NCI-H524 (cell line): ENCODE results near the gene TTLL10.

Experiments
- DNase-seq, 2 experiments: peaks; one replicate each; lab custom pipeline; 2025; lab: John Stamatoyannopoulos, UW

The TTLL10 gene

GRCh38 chr1:1173793-1174415, at the start of gene TTLL10:
Gene TTLL10, plus strand, starts transcription at chr1:1173880. Its CDS starts 5,336 bp downstream, at chr1:1179216.
- DNase-seq = no peak

- no peak for DNase-seq
These were observed 49.2 kb upstream of the TTLL10 start for GRCh38 chr1:1124508-1124785.

- DNase-seq = no peak
These were observed 48.7 kb upstream of the TTLL10 start for GRCh38 chr1:1124786-1125642.

GRCh38 chr1:1125945-1126344, 47.7 kb upstream of the TTLL10 start:
- DNase-seq = no peak

- DNase-seq = no peak
These were observed 45.9 kb upstream of the TTLL10 start for GRCh38 chr1:1127551-1128451.

- no peak for DNase-seq
These were observed 45.1 kb upstream of the TTLL10 start for GRCh38 chr1:1128454-1129139.

GRCh38 chr1:1129381-1129821, 44.3 kb upstream of the TTLL10 start:
- DNase-seq = no peak

GRCh38 chr1:1130206-1131120, 43.2 kb upstream of the TTLL10 start:
- DNase-seq = no peak

- DNase-seq = no peak
These were observed 41.4 kb upstream of the TTLL10 start for GRCh38 chr1:1132042-1132950.

GRCh38 chr1:1132956-1133750, 40.5 kb upstream of the TTLL10 start:
- DNase-seq = no peak

- no peak for DNase-seq
These were observed 39.2 kb upstream of the TTLL10 start for GRCh38 chr1:1134300-1134970.

GRCh38 chr1:1135339-1136136, 38.1 kb upstream of the TTLL10 start:
- DNase-seq = no peak

GRCh38 chr1:1136547-1137230, 37.0 kb upstream of the TTLL10 start:
- DNase-seq = no peak

GRCh38 chr1:1137256-1138045, 36.2 kb upstream of the TTLL10 start:
- no peak for DNase-seq

GRCh38 chr1:1140673-1141072, 33.0 kb upstream of the TTLL10 start:
- no peak for DNase-seq

GRCh38 chr1:1141244-1141910, 32.3 kb upstream of the TTLL10 start:
- no peak for DNase-seq
